Heart right ventricle (tissue), 16 donors: ENCODE data around the gene RENBP. TPM values are rescaled to one million over a fixed set of nuclear protein-coding genes. Genes with fewer than 3 reads are reported as not detected.

Experiments
- ATAC-seq, 8 donors: fragments of 200-7000 bp; cut with Tn5 transposase; one replicate each; pipeline ENCODE4 v1.9.1; 2020; ENCODE audit warnings: mild to moderate bottlenecking in 8 of 8, moderate library complexity in 8 of 8, moderate number of reproducible peaks in 1 of 8
- DNase-seq, 2 donors: peaks; one replicate each; pipeline ENCODE4 v3.0.0-alpha.2; 2020
- H3K27ac ChIP-seq, 10 donors: fragments of 200-600 bp; sonication (generic) in 2 of 10; one replicate each; pipeline versions ENCODE4 v1.5.0 to v1.8.0; 2020 to 2022; ENCODE audit warnings: mild to moderate bottlenecking in 3 of 10
- H3K27me3 ChIP-seq, 7 donors: fragments of 200-600 bp; one replicate each; pipeline ENCODE4 v1.8.0; 2021 to 2022; ENCODE audit warnings: mild to moderate bottlenecking in 2 of 7
- H3K36me3 ChIP-seq, 9 donors: fragments of 200-600 bp; sonication (generic) in 1 of 9; one replicate each; pipeline versions ENCODE4 v1.5.0 to v1.8.0; 2020 to 2022; ENCODE audit warnings: mild to moderate bottlenecking in 2 of 9
- H3K4me1 ChIP-seq, 9 donors: fragments of 200-600 bp; sonication (generic) in 1 of 9; one replicate each; pipeline versions ENCODE4 v1.5.0 to v1.8.0; 2020 to 2022; ENCODE audit warnings: mild to moderate bottlenecking in 4 of 9
- H3K4me3 ChIP-seq, 10 donors: fragments of 200-600 bp; sonication (generic) in 2 of 10; one replicate each; pipeline versions ENCODE4 v1.5.0 to v1.8.0; 2020 to 2022; ENCODE audit warnings: mild to moderate bottlenecking in 7 of 10, moderate library complexity in 2 of 10
- H3K9me3 ChIP-seq, 11 donors: fragments of 200-600 bp in 10 of 11; sonication (generic) in 2 of 11; one replicate each; pipeline versions ENCODE4 v1.5.0 to v1.8.0; 2013 to 2022; ENCODE audit warnings: mild to moderate bottlenecking in 2 of 11, control low read depth in 1 of 11, moderate library complexity in 1 of 11
- WGBS, 2 donors: extraction: QIAGEN DNeasy Blood & Tissue Kit; methylation state at CpG; one replicate each; pipeline ENCODE4 v1.1.7; 2013; ENCODE audit warnings: inconsistent platforms in 1 of 2; 5-methylcytosine and 5-hydroxymethylcytosine counted together
- intact Hi-C, 10 donors: fragments of 100-400 bp; cut with DNase I; formaldehyde crosslinking; loops; one replicate each; pipeline versions ENCODE4 v1.11.1 to v1.14.2; 2022
- polyA plus RNA-seq, 2 donors: library from polyadenylated mRNA; stranded (reverse); fragments of 200-250 nt; gene quantifications; one replicate each; pipeline ENCODE4 v1.2.3, GENCODE V29; 2013
- total RNA-seq, 10 donors: library from RNA; stranded (reverse); fragmentation: NEBNext Ultra II Directional in 3 of 10; extraction: Animal tissue kit (Norgen Biotek cat#: 25700) in 3 of 10; gene quantifications; one replicate each; pipeline versions ENCODE4 v1.2.1 to v1.2.4, GENCODE V29; 2021 to 2023
- TF ChIP-seq, protein P1 (sequence below), 9 donors: fragments of 200-600 bp; sonication (generic) in 2 of 9; IDR thresholded peaks; one replicate each; pipeline versions ENCODE4 v1.5.0 to v1.8.0; 2021 to 2022; ENCODE audit warnings: antibody characterized with exemption in 9 of 9, mild to moderate bottlenecking in 5 of 9, moderate library complexity in 1 of 9
- donor health status: Arrhythmogenic right ventricular cardiomyopathy.
- donor health status: ischemic (EF 13 %, LVEDD 7.1; RV severe dilation, severe dysfunction).
- donor health status: healthy with polysubstance abuse.
- donor health status: DM: no; HTN: yes; CAD: no.
- donor health status: DM: no; HTN: no; CAD: no.
- donor health status: ischemic (EF 25% LVEDD 6.9; RV normal size, moderate dysfunction).
- donor health status: ischemic (EF 25% LVEDD 5.7; RV mildly dilated, moderate dysfunction).
- donor health status: healthy.
- donor health status: DM: yes; HTN: yes; CAD: no.
- donor health status: Ischemic cardiomyopathy.
- donor health status: ischemic (EF 35%, LVEDD 5.7; RV mildly dilated, moderate dysfunction).
- donor health status: nonischemic (EF 11% LVEDD 7.7; RV severe dilation, severe dysfunction).
- donor health status: DM: yes; HTN: yes; CAD: no.
- donor health status: PGD.
- donor health status: ischemic (EF 29% LVEDD 5.4; RV normal size, mild dysfunction).
- donor health status: nonischemic (EF 23%, LVEDD 6.1; RV moderate dilation, normal function).

Gene RENBP
- total and polyA plus RNA-seq, 12 donors = 6.0 to 17.0 (median 9.6) TPM

DNA sequence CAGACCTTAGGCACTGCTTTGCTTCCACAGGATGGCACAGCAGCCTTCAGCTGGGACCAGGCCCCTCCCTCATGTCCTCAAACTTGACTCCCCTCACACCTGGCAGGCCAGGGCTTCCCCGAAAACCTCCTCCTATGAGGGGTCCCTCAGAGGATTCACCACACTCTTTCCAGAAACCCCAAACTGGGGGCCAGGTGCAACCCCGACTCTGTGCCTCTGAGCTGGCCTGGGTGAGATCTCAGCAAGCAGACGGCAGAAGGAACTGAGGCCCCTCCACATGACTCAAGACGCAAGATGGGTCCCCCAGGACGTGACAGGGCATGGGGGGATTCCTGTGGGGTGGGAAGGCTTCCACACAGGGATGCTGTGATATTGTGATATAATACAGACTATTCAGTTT, 21.0 kb upstream of the RENBP start:
- H3K27ac ChIP-seq = peak overlapping the region in 1 of 10 donors; percentile 98
- intact Hi-C loops = no loop called here
- peaks cover 8 to 59% (median 42%) of the 10 kb centered on the region in 9 donors for H3K4me1 ChIP-seq
- 76 to 83% methylated on average over 5 of the region's 5 CpGs for WGBS, 2 donors
- H3K9me3 ChIP-seq = no peaks in the 10 kb centered on the region
- no peak overlapping the region for H3K4me3 ChIP-seq
- no peak for ATAC-seq
- peaks cover 0 to 28% (median 0%) of the 10 kb centered on the region in 7 donors for H3K27me3 ChIP-seq
- TF ChIP-seq, protein P1, sequence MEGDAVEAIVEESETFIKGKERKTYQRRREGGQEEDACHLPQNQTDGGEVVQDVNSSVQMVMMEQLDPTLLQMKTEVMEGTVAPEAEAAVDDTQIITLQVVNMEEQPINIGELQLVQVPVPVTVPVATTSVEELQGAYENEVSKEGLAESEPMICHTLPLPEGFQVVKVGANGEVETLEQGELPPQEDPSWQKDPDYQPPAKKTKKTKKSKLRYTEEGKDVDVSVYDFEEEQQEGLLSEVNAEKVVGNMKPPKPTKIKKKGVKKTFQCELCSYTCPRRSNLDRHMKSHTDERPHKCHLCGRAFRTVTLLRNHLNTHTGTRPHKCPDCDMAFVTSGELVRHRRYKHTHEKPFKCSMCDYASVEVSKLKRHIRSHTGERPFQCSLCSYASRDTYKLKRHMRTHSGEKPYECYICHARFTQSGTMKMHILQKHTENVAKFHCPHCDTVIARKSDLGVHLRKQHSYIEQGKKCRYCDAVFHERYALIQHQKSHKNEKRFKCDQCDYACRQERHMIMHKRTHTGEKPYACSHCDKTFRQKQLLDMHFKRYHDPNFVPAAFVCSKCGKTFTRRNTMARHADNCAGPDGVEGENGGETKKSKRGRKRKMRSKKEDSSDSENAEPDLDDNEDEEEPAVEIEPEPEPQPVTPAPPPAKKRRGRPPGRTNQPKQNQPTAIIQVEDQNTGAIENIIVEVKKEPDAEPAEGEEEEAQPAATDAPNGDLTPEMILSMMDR (IDR thresholded peaks at IDR 0.05) = no peak
- peaks cover 0 to 42% (median 10%) of the 10 kb centered on the region in 9 donors for H3K36me3 ChIP-seq
- no peak for DNase-seq

DNA sequence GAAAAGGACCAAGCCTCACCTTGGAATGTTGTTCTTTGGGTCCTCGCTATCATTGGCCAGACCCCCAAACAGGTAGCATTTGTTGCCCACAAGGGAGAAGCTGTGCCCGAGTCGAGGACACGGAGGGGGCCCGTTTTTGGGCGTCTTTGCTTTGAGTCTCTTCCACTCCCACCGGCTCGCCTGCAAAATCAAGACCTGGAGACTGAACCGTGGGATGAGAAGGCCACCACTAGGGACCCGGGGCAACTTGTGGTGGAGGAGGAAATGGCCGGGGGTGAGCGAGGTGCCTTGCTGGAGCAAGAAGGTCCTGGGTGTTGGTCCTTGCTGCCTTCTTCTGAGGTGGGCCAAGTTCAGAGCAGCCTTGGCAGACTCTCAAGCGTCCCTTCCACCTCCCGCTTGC, 19.7 kb upstream of the RENBP start:
- peaks cover 0 to 21% (median 0%) of the 10 kb centered on the region in 7 donors for H3K27me3 ChIP-seq
- ATAC-seq = no peak
- H3K36me3 ChIP-seq = peaks cover 0 to 55% (median 10%) of the 10 kb centered on the region in 9 donors
- intact Hi-C loops = no loop called here
- H3K9me3 ChIP-seq = no peaks in the 10 kb centered on the region
- H3K27ac ChIP-seq = no peak overlapping the region
- no peak for DNase-seq
- WGBS, 2 donors = 88 to 95% methylated on average over 11 to 14 of the region's 14 CpGs
- H3K4me1 ChIP-seq = peaks cover 6 to 50% (median 34%) of the 10 kb centered on the region in 9 donors
- TF ChIP-seq, protein P1 (IDR thresholded peaks at IDR 0.05) = no peak
- no peak overlapping the region for H3K4me3 ChIP-seq

DNA sequence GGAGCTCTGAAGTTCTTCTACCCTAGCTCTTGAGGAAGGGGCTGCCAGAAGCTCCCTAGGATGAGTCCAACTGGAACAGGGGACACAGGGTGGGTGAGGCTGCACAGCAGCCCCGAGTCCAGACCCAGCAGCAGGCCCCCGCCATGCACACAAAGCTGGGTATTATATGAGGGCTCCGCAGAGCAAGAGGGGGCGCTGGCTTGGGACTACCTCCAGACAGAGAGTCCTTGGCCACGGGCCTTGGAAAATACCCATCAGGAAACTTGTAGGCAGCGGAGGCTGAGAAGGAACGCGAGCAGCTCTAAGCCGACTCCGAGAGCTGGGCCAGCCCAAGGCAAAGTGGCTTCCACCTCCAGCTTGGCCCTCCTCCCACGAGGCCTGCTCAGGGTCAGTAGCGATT, 19.1 kb upstream of the RENBP start:
- Histone ChIP-seq H3K36me3 (peaks cover 0 to 61% (median 10%) of the 10 kb centered on the region in 9 donors), H3K9me3 (no peaks in the 10 kb centered on the region), H3K4me1 (peaks cover 6 to 44% (median 29%) of the 10 kb centered on the region in 9 donors), H3K4me3 (no peak overlapping the region), H3K27ac (no peak overlapping the region), H3K27me3 (peaks cover 0 to 18% (median 0%) of the 10 kb centered on the region in 7 donors)
- TF ChIP-seq, protein P1 (IDR thresholded peaks at IDR 0.05) = no peak
- intact Hi-C loops = no loop called here
- DNase-seq (no peak), ATAC-seq (no peak)
- 86 to 91% methylated on average over 9 to 12 of the region's 12 CpGs for WGBS, 2 donors

DNA sequence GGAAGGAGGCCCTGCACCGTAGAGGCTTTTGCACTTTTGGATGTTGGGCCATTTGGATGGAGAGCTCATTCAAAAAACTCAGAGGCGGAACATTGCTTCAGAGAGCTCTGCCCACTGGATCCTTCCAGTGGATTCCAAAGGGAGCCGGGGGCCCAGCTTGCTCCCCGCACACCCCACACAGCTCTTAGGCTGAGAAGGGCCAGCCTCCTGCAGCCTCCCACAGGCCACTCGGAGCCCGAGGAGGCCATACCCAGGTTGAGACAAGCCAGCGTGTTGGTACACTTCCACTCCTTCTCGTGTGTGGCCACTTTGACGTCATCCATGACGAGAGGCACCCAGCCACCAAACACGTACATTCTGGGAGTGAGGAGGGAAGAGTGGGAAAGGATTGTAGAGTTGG, 16.8 kb upstream of the RENBP start:
- ATAC-seq = no peak
- Histone ChIP-seq H3K4me3 (no peak overlapping the region), H3K27me3 (peaks cover 0 to 13% (median 0%) of the 10 kb centered on the region in 7 donors), H3K4me1 (peaks cover 0 to 22% (median 6%) of the 10 kb centered on the region in 9 donors), H3K9me3 (no peaks in the 10 kb centered on the region), H3K36me3 (peaks cover 0 to 83% (median 10%) of the 10 kb centered on the region in 9 donors), H3K27ac (no peak overlapping the region)
- DNase-seq = no peak
- WGBS, 2 donors = 87 to 88% methylated on average over 9 to 11 of the region's 11 CpGs
- intact Hi-C loops = no loop called here
- TF ChIP-seq, protein P1 (IDR thresholded peaks at IDR 0.05) = no peak
